Measurements from ENCODE around the gene PLIN4. TPM values are rescaled to one million over a fixed set of nuclear protein-coding genes. Genes with fewer than 3 reads are reported as not detected.
"Not testable (repeated sequence)": the region's sequence is repeated elsewhere in the genome, so short reads cannot be mapped to it uniquely, and the experiment has no call there.

Gene PLIN4
- total and polyA plus RNA-seq, 10 of the 15 experiments (the other 5 are each of a cell fraction or from before 2014, with no cell fraction given) = 0.01 to 0.11 (median 0.05) TPM; not detected in 2

DNA sequence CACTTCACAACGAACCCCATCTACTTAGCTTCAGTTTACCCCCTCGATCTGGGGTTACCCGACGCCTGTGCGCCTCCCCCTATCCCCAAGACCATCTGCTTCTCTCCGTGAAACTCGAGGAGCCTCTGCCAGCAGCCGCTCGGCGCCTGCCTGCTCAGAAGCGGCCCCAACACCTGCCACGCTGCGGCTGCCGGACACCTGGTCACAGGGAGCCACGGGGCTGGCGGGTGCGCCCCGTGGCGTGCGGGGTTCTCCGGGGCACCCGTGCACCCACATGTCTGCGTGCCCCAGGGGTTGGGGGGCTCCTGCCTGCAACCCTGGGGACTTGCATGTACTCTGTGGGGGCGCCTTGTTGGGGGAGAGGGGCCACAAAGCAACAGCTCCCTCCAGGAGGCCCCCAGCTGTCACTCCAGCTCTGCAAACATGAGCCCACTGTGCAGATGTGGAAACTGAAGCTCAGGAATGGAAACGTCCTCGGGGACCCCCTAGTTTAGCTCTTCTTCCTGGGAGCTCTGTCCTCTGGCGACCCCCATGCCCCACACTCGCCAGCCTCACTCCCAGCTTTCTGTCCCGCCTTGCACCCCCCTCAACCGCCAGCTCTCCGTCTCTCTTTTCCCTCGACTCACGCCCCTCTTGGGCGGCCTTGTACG is 48.2 kb upstream of the PLIN4 start:
- ChIA-PET RAD21 (ENCODE audit: unreplicated experiment) (interaction anchor here (2.5 kb wide), 1 partner anchor 70 kb away, joined by 16 read pairs; no protein-coding TSS in a partner anchor), CTCF (interaction anchor here (0.6 to 10.1 kb wide), 11 partner anchors 10 to 1238 kb away, joined by 3 to 94 read pairs (median 3); partner anchors contain the start of gene NRTN), SMC1A (ENCODE audit: uncharacterized antibody, unreplicated experiment) (interaction anchor here (1.0 to 1.1 kb wide), 2 partner anchors 23 to 66 kb away, joined by 3 read pairs; no protein-coding TSS in a partner anchor), POLR2A (interaction anchor here (0.6 kb wide), 1 partner anchor 15 kb away, joined by 3 read pairs; no protein-coding TSS in a partner anchor)
- no peak overlapping the region for H3K27ac ChIP-seq (ENCODE audit: control insufficient read depth, insufficient read depth)
- no peaks in the 10 kb centered on the region for H3K79me2 ChIP-seq (ENCODE audit: control insufficient read depth, insufficient read depth, low read length)
- H2AFZ ChIP-seq (ENCODE audit: control insufficient read depth, low read depth, low read length) = no peak overlapping the region
- ATAC-seq (no peak), FAIRE-seq (no peak), DNase-seq (ENCODE audit: low read depth, low spot score) (no peak)
- H4K20me1 ChIP-seq (ENCODE audit: control insufficient read depth, insufficient read depth) = no peaks in the 10 kb centered on the region
- intact Hi-C loops (cut with micrococcal nuclease; ENCODE audit: unreplicated experiment) (no loop called here), in situ Hi-C loops (cut with MboI) (no loop called here)
- WGBS (ENCODE audit: insufficient coverage, insufficient replicate concordance, low lambda C conversion rate, missing lambda C conversion rate) = 41% methylated on average over 35 of the region's 35 CpGs
- no peak overlapping the region for H3K4me3 ChIP-seq
- H3K9ac ChIP-seq (ENCODE audit: control insufficient read depth, insufficient read depth, low read length) = no peak overlapping the region
- no peaks in the 10 kb centered on the region for H3K9me3 ChIP-seq (replicated peaks; ENCODE audit: control insufficient read depth, insufficient read depth, low read length)
- H3K27me3 ChIP-seq (replicated peaks in 1 of 2; ENCODE audit: control insufficient read depth in 2 of 2, insufficient read depth in 2 of 2, low read length in 1 of 2) = no peaks in the 10 kb centered on the region
- BruUV-seq (replicated peaks) = no TSS peak
- H3K4me2 ChIP-seq (ENCODE audit: control insufficient read depth, insufficient read depth) = no peak overlapping the region
- no peaks in the 10 kb centered on the region for H3K36me3 ChIP-seq (ENCODE audit: control insufficient read depth in 2 of 2, insufficient read depth in 2 of 2, low read length in 1 of 2)
- no peaks in the 10 kb centered on the region for H3K4me1 ChIP-seq (ENCODE audit: control insufficient read depth, insufficient read depth, low read length)
- TF ChIP-seq SP1 (IDR thresholded peaks at IDR 0.05; ENCODE audit: low read depth, low read length) = no peak

DNA sequence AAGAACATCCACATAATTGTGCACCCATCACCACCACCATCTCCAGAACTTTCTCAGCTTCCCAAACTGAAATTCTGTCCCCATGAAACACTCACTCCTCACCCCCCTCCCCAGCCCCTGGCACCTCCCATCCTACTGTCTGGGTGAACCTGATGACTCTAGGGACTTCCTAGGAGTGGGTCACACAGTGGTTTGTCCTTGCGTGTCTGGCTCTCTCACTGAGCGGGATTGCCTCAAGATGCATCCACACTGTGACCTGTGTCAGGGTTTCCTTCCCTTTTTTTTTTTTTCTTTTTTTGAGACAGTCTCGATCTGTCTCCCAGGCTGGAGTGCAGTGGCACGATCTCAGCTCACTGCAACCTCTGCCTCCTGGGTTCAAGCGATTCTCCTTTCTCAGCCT is 45.3 kb upstream of the PLIN4 start:
- H3K9me3 ChIP-seq (replicated peaks; ENCODE audit: control insufficient read depth, insufficient read depth, low read length); H3K79me2 ChIP-seq (ENCODE audit: control insufficient read depth, insufficient read depth, low read length); H3K4me1 ChIP-seq (ENCODE audit: control insufficient read depth, insufficient read depth, low read length); DNase-seq (ENCODE audit: low read depth, low spot score); H3K27me3 ChIP-seq (replicated peaks in 1 of 2; ENCODE audit: control insufficient read depth in 2 of 2, insufficient read depth in 2 of 2, low read length in 1 of 2); in situ Hi-C loops (cut with MboI); H3K36me3 ChIP-seq (ENCODE audit: control insufficient read depth in 2 of 2, insufficient read depth in 2 of 2, low read length in 1 of 2); SMC1A ChIA-PET (ENCODE audit: uncharacterized antibody, unreplicated experiment); BruUV-seq (replicated peaks); H2AFZ ChIP-seq (ENCODE audit: control insufficient read depth, low read depth, low read length); ATAC-seq; H4K20me1 ChIP-seq (ENCODE audit: control insufficient read depth, insufficient read depth); RAD21 ChIA-PET (ENCODE audit: unreplicated experiment); H3K4me3 ChIP-seq; FAIRE-seq; H3K9ac ChIP-seq (ENCODE audit: control insufficient read depth, insufficient read depth, low read length); intact Hi-C loops (cut with micrococcal nuclease; ENCODE audit: unreplicated experiment); H3K27ac ChIP-seq (ENCODE audit: control insufficient read depth, insufficient read depth); H3K4me2 ChIP-seq (ENCODE audit: control insufficient read depth, insufficient read depth); POLR2A ChIA-PET: not testable (repeated sequence)
- CTCF ChIA-PET = interaction anchor here (0.6 kb wide), 1 partner anchor 46 kb away, joined by 3 read pairs; no protein-coding TSS in a partner anchor
- WGBS (ENCODE audit: insufficient coverage, insufficient replicate concordance, low lambda C conversion rate, missing lambda C conversion rate) = 29% methylated on average over 4 of the region's 5 CpGs

DNA sequence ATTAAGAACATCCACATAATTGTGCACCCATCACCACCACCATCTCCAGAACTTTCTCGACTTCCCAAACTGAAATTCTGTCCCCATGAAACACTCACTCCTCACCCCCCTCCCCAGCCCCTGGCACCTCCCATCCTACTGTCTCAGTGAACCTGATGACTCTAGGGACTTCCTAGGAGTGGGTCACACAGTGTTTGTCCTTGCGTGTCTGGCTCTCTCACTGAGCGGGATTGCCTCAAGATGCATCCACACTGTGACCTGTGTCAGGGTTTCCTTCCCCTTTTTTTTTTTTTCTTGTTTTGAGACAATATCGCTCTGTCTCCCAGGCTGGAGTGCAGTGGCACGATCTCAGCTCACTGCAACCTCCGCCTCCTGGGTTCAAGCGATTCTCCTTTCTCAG is 43.8 kb upstream of the PLIN4 start:
- H3K4me2 ChIP-seq (ENCODE audit: control insufficient read depth, insufficient read depth); H2AFZ ChIP-seq (ENCODE audit: control insufficient read depth, low read depth, low read length); ATAC-seq; H3K79me2 ChIP-seq (ENCODE audit: control insufficient read depth, insufficient read depth, low read length); RAD21 ChIA-PET (ENCODE audit: unreplicated experiment); BruUV-seq (replicated peaks); POLR2A ChIA-PET; H3K4me1 ChIP-seq (ENCODE audit: control insufficient read depth, insufficient read depth, low read length); H3K9ac ChIP-seq (ENCODE audit: control insufficient read depth, insufficient read depth, low read length); H3K4me3 ChIP-seq; H3K27ac ChIP-seq (ENCODE audit: control insufficient read depth, insufficient read depth); SMC1A ChIA-PET (ENCODE audit: uncharacterized antibody, unreplicated experiment); CTCF ChIA-PET; DNase-seq (ENCODE audit: low read depth, low spot score); in situ Hi-C loops (cut with MboI); H4K20me1 ChIP-seq (ENCODE audit: control insufficient read depth, insufficient read depth); H3K36me3 ChIP-seq (ENCODE audit: control insufficient read depth in 2 of 2, insufficient read depth in 2 of 2, low read length in 1 of 2); H3K27me3 ChIP-seq (replicated peaks in 1 of 2; ENCODE audit: control insufficient read depth in 2 of 2, insufficient read depth in 2 of 2, low read length in 1 of 2); H3K9me3 ChIP-seq (replicated peaks; ENCODE audit: control insufficient read depth, insufficient read depth, low read length); FAIRE-seq; intact Hi-C loops (cut with micrococcal nuclease; ENCODE audit: unreplicated experiment): not testable (repeated sequence)
- 3% methylated on average over 5 of the region's 7 CpGs for WGBS (ENCODE audit: insufficient coverage, insufficient replicate concordance, low lambda C conversion rate, missing lambda C conversion rate)
